H1 (cell line): ENCODE data around the gene ANXA8. TPM values are rescaled to one million over a fixed set of nuclear protein-coding genes. Genes with fewer than 3 reads are reported as not detected.

Experiments used
- CTCF ChIA-PET: fragments of 300-600 bp; sonication (Branson Sonifier 250); formaldehyde crosslinking; loops from one replicate; lab custom pipeline; 2021; ENCODE audit not compliant: partially characterized antibody; lab: Charles Lee
- POLR2A ChIA-PET: fragments of 300-600 bp; sonication (Branson Sonifier 250); formaldehyde crosslinking; loops from one replicate; lab custom pipeline; 2021; ENCODE audit warnings: inconsistent platforms; ENCODE audit not compliant: partially characterized antibody; lab: Charles Lee
- DNase-seq, 2 experiments: peaks; one replicate each; pipeline versions ENCODE4 v3.0.0 to v3.0.0-alpha.2; 2010 to 2022; ENCODE audit warnings: low spot score in 2 of 2, low read depth in 1 of 2, mixed read lengths in 1 of 2
- FAIRE-seq: peaks from 2 replicates; lab custom pipeline; 2011; peaks lifted over from hg19 to GRCh38; lab: Jason Lieb, UNC
- H2AFZ ChIP-seq: 2 replicates; pipeline ENCODE4 v1.8.1; 2012; ENCODE audit warnings: low read length, inconsistent platforms
- H2AK5ac ChIP-seq: 2 replicates; pipeline ENCODE4 v1.6.1; 2013; ENCODE audit warnings: low read depth, low read length
- H2BK120ac ChIP-seq: replicated peaks from 2 replicates; pipeline ENCODE3; 2013; ENCODE audit warnings: low read depth, low read length, inconsistent platforms
- H2BK12ac ChIP-seq: 2 replicates; pipeline ENCODE4 v1.6.1; 2013; ENCODE audit warnings: low read depth, low read length
- H2BK15ac ChIP-seq: 2 replicates; pipeline ENCODE4 v1.6.1; 2013; ENCODE audit warnings: low read length
- H2BK20ac ChIP-seq: 2 replicates; pipeline ENCODE4 v1.6.1; 2013; ENCODE audit warnings: low read length
- H2BK5ac ChIP-seq: 2 replicates; pipeline ENCODE4 v1.6.1; 2013; ENCODE audit warnings: low read depth, low read length
- H3K14ac ChIP-seq: 2 replicates; pipeline ENCODE4 v1.6.1; 2013; ENCODE audit warnings: inconsistent platforms; ENCODE audit not compliant: insufficient read length
- H3K18ac ChIP-seq: 2 replicates; pipeline ENCODE4 v1.6.1; 2013; ENCODE audit warnings: low read length; ENCODE audit errors: extremely low read depth
- H3K23ac ChIP-seq: 2 replicates; pipeline ENCODE4 v1.6.1; 2013; ENCODE audit warnings: inconsistent platforms; ENCODE audit not compliant: insufficient read length
- H3K23me2 ChIP-seq: 2 replicates; pipeline ENCODE4 v1.6.1; 2013; ENCODE audit warnings: low read depth, low read length
- H3K27ac ChIP-seq: 2 replicates; pipeline ENCODE4 v1.6.1; 2011; ENCODE audit warnings: low read depth, low read length, inconsistent platforms
- H3K27me3 ChIP-seq, 4 experiments: replicated peaks in 1 of 4; 1 replicate in 1 of 4; 2 replicates in 3 of 4; pipeline versions ENCODE4 v1.6.1 to v1.8.1; 2011 to 2013; ENCODE audit warnings: low read length in 3 of 4, mild to moderate bottlenecking in 3 of 4, inconsistent platforms in 2 of 4, mixed read lengths in 2 of 4, moderate library complexity in 1 of 4; ENCODE audit not compliant: control insufficient read depth in 3 of 4, insufficient read depth in 3 of 4; ENCODE audit errors: extremely low read depth in 1 of 4
- H3K36me3 ChIP-seq, 4 experiments: 2 replicates each; pipeline versions ENCODE4 v1.6.1 to v1.8.1; 2011 to 2013; ENCODE audit warnings: mild to moderate bottlenecking in 4 of 4, low read length in 3 of 4, moderate library complexity in 2 of 4, control low read depth in 1 of 4, inconsistent platforms in 1 of 4; ENCODE audit not compliant: insufficient read depth in 4 of 4, control insufficient read depth in 2 of 4
- H3K4ac ChIP-seq: replicated peaks from 2 replicates; pipeline ENCODE3; 2013; ENCODE audit warnings: low read length, low read depth, mixed read lengths, inconsistent platforms; ENCODE audit not compliant: insufficient read length
- H3K4me1 ChIP-seq, 4 experiments: replicated peaks in 1 of 4; 1 replicate in 1 of 4; 2 replicates in 3 of 4; pipeline versions ENCODE4 v1.6.1 to v1.8.1; 2011 to 2013; ENCODE audit warnings: low read length in 3 of 4, inconsistent platforms in 2 of 4, mixed read lengths in 1 of 4; ENCODE audit not compliant: insufficient read depth in 4 of 4, control insufficient read depth in 3 of 4
- H3K4me2 ChIP-seq, 2 experiments: 2 replicates each; pipeline versions ENCODE4 v1.6.1 to v1.8.1; 2011 to 2013; ENCODE audit warnings: low read depth in 2 of 2, low read length in 2 of 2, control low read depth in 1 of 2, inconsistent platforms in 1 of 2, mild to moderate bottlenecking in 1 of 2; ENCODE audit not compliant: insufficient read depth in 1 of 2
- H3K4me3 ChIP-seq, 4 experiments: fragments of 200-600, 300-600 bp in 1 of 4; sonication (generic), shearing (Covaris generic), sonication (Bioruptor Twin) in 1 of 4; 2 replicates each; pipeline versions ENCODE4 v1.5.1 to v1.8.1; 2011 to 2016; ENCODE audit warnings: low read length in 4 of 4, low read depth in 3 of 4, control low read depth in 2 of 4, inconsistent platforms in 2 of 4, mild to moderate bottlenecking in 2 of 4, mixed read lengths in 1 of 4, moderate library complexity in 1 of 4; ENCODE audit not compliant: insufficient read depth in 2 of 4; ENCODE audit errors: extremely low read depth in 1 of 4
- H3K56ac ChIP-seq: replicated peaks from 2 replicates; pipeline ENCODE3; 2013; ENCODE audit warnings: low read depth, mild to moderate bottlenecking, mixed read lengths, low read length, inconsistent platforms; ENCODE audit not compliant: insufficient read length
- H3K79me1 ChIP-seq: 2 replicates; pipeline ENCODE4 v1.6.1; 2013; ENCODE audit warnings: low read depth, low read length, control low read depth
- H3K79me2 ChIP-seq, 2 experiments: 2 replicates each; pipeline versions ENCODE4 v1.6.1 to v1.8.1; 2012 to 2013; ENCODE audit warnings: low read length in 2 of 2, mild to moderate bottlenecking in 2 of 2, inconsistent platforms in 1 of 2; ENCODE audit not compliant: insufficient read depth in 2 of 2, control insufficient read depth in 1 of 2
- H3K9ac ChIP-seq, 4 experiments: replicated peaks in 1 of 4; 1 replicate in 1 of 4; 2 replicates in 3 of 4; pipeline versions ENCODE4 v1.6.1 to v1.8.1; 2011 to 2013; ENCODE audit warnings: low read depth in 3 of 4, low read length in 3 of 4, control low read depth in 2 of 4, mild to moderate bottlenecking in 2 of 4, moderate library complexity in 2 of 4, inconsistent platforms in 1 of 4; ENCODE audit errors: extremely low read depth in 1 of 4
- H3K9me3 ChIP-seq, 2 experiments: 2 replicates each; pipeline versions ENCODE4 v1.6.1 to v1.8.1; 2012 to 2013; ENCODE audit warnings: mild to moderate bottlenecking in 2 of 2, moderate library complexity in 2 of 2, control low read depth in 1 of 2, inconsistent platforms in 1 of 2, low read depth in 1 of 2, low read length in 1 of 2, mixed read lengths in 1 of 2; ENCODE audit not compliant: insufficient read depth in 2 of 2
- H4K20me1 ChIP-seq, 2 experiments: replicated peaks in 1 of 2; 2 replicates each; pipeline versions ENCODE3 to v1.8.1; 2011 to 2013; ENCODE audit warnings: inconsistent platforms in 2 of 2, low read length in 2 of 2, mild to moderate bottlenecking in 1 of 2; ENCODE audit not compliant: insufficient read depth in 2 of 2, control insufficient read depth in 1 of 2
- H4K5ac ChIP-seq: 2 replicates; pipeline ENCODE4 v1.6.1; 2013; ENCODE audit warnings: low read length, low read depth, mixed read lengths, inconsistent platforms; ENCODE audit not compliant: insufficient read length
- H4K8ac ChIP-seq: 2 replicates; pipeline ENCODE4 v1.8.0; 2013; ENCODE audit warnings: mild to moderate bottlenecking, moderate library complexity, low read length, inconsistent platforms; ENCODE audit not compliant: insufficient read depth; ENCODE audit errors: extremely low read depth
- H4K91ac ChIP-seq: replicated peaks from 2 replicates; pipeline ENCODE3; 2013; ENCODE audit warnings: low read length, mixed read lengths, inconsistent platforms; ENCODE audit not compliant: insufficient read length
- KDM5A ChIP-seq: fragments of 200-600 bp; IDR thresholded peaks from 2 replicates; pipeline ENCODE4 v1.7.1; 2012; ENCODE audit warnings: mild to moderate bottlenecking, low read length, inconsistent platforms, mixed read lengths
- SP4 ChIP-seq: IDR thresholded peaks from 2 replicates; pipeline ENCODE4 v1.6.1; 2012; ENCODE audit warnings: low read length, inconsistent platforms
- WGBS, 2 experiments: shearing (Covaris generic) in 1 of 2; methylation state at CpG; one replicate each; pipeline versions ENCODE4 v1.1.6 to v1.1.7; 2013 to 2015; ENCODE audit warnings: low lambda C conversion rate in 2 of 2, mixed read lengths in 2 of 2, inconsistent platforms in 1 of 2, low coverage in 1 of 2, missing lambda C conversion rate in 1 of 2; ENCODE audit not compliant: insufficient replicate concordance in 2 of 2, insufficient coverage in 1 of 2, insufficient read length in 1 of 2; ENCODE audit errors: extremely low coverage in 1 of 2, missing lambda C conversion rate in 1 of 2; 5-methylcytosine and 5-hydroxymethylcytosine counted together
- polyA plus RNA-seq, 7 experiments: library from polyadenylated mRNA; depleted of rRNA in 3 of 7; stranded (reverse) in 5 of 7; unstranded in 2 of 7; fragments of >200 nt in 5 of 7; fragments of 200-250 nt in 2 of 7; gene quantifications; 1 replicate in 5 of 7; 2 replicates in 1 of 7; 4 replicates in 1 of 7; pipeline versions ENCODE4 v1.2.1 to v1.2.3, GENCODE V29; 2011 to 2013; ENCODE audit warnings: missing spikeins in 2 of 7, mixed read lengths in 2 of 7
- total RNA-seq: library from RNA; stranded (reverse); fragmentation: NEBNext Ultra II Directional; extraction: Animal tissue kit (Norgen Biotek cat#: 25700); gene quantifications from 2 replicates; pipeline ENCODE4 v1.2.1, GENCODE V29; 2021

ANXA8 gene
- total and polyA plus RNA-seq, 2 of the 8 experiments (the other 6 are each of a cell fraction or from before 2014, with no cell fraction given), result 0.15 TPM; not detected in 1

DNA sequence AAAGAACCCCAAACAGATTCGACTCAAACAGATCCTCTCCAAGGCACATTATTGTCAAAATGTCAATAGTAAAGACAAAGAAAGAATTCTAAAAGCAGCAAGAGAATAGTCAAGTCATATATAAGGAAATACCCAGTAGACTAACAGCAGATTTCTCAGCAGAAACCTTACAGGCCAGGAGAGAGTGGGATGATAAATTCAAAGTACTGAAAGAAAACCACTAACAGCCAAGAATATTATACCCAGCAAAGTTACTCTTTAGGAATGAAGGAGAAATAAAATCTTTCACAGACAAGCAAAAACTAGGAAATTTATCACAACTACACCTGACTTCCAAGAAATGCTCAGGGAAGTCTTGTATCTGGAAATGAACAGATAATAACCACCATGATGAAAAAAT is 38.2 kb downstream of the ANXA8 start:
- H3K9me3 ChIP-seq, result no peaks in the 10 kb centered on the region
- no peaks in the 10 kb centered on the region for H3K79me1 ChIP-seq
- H3K4ac ChIP-seq, result no peak overlapping the region
- H3K56ac ChIP-seq, result no peak overlapping the region
- H2BK20ac ChIP-seq, result no peak overlapping the region
- no peak overlapping the region for H2BK15ac ChIP-seq
- no peak overlapping the region for H2BK12ac ChIP-seq
- no peak overlapping the region for H3K4me2 ChIP-seq
- POLR2A ChIA-PET, result no interaction called here
- FAIRE-seq, result no peak
- no peaks in the 10 kb centered on the region for H3K4me1 ChIP-seq
- no peak for TF ChIP-seq KDM5A
- TF ChIP-seq SP4, result no peak
- TF ChIP-seq, all 59 proteins: peak for 0
- Histone ChIP-seq H4K91ac (no peak overlapping the region), H2AK5ac (no peak overlapping the region), H3K36me3 (no peaks in the 10 kb centered on the region), H3K27ac (no peak overlapping the region), H4K20me1 (peaks cover 0 to 9% of the 10 kb centered on the region in 2 experiments), H4K5ac (no peak overlapping the region), H3K23ac (no peak overlapping the region), H3K14ac (no peak overlapping the region), H2BK5ac (no peak overlapping the region), H4K8ac (no peak overlapping the region), H3K9ac (no peak overlapping the region), H2BK120ac (no peak overlapping the region), H3K18ac (no peak overlapping the region), H3K4me3 (no peak overlapping the region), H3K23me2 (peaks cover 11% of the 10 kb centered on the region), H3K79me2 (no peaks in the 10 kb centered on the region), H2AFZ (no peak overlapping the region), H3K27me3 (no peaks in the 10 kb centered on the region)
- WGBS, 2 experiments, result 96% methylated on average over 1 of the region's 1 CpG; no CpG with 5 or more reads in 1 of the 2 experiments
- DNase-seq, result no peak
- CTCF ChIA-PET, result no interaction called here
